GM19455 (cell line): ENCODE results near the gene SPATA31D4.
A peak's percentile ranks its signal among the peaks of the same experiment; 100 is the strongest.

Source experiments
- ATAC-seq: cut with Tn5 transposase; IDR thresholded peaks from one replicate; pipeline ENCODE4 v1.9.1; 2021; ENCODE audit not compliant: unreplicated experiment

Gene SPATA31D4

GRCh38 chr9:81964218-81965171 lies 36.3 kb downstream of the SPATA31D4 start:
- ATAC-seq = no peak

- ATAC-seq = no peak
Measured at GRCh38 chr9:81968026-81968425, 39.8 kb downstream of the SPATA31D4 start.

GRCh38 chr9:81969971-81970370 lies 41.7 kb downstream of the SPATA31D4 start:
- no peak for ATAC-seq

GRCh38 chr9:81971727-81972126 lies 43.5 kb downstream of the SPATA31D4 start:
- no peak for ATAC-seq

- ATAC-seq = no peak
Measured at GRCh38 chr9:81974764-81975163, 46.5 kb downstream of the SPATA31D4 start.

- no peak for ATAC-seq
Measured at GRCh38 chr9:81976351-81976750, 48.1 kb downstream of the SPATA31D4 start.

- ATAC-seq = peak; percentile 82
Measured at GRCh38 chr9:81979196-81979595, 51.0 kb downstream of the SPATA31D4 start.

DNA sequence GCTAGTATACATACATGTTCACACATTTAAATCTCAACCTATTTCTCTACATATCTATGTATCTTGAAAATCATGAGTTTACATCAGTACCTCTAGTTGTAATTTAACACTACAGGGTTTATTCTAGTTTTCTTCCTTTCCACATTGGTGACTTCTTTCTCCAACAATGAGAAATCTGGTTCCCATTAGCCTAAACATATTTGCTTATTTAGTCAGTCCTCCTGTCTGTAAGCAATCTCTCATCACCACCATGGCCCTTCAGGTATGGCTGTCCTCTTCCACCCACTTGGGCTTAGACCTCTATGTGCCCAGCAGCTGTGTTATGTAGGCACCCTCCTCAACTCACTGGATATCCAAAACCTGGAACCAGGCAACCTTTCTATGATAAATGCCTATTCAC lies 52.3 kb downstream of the SPATA31D4 start:
- ATAC-seq = no peak

DNA sequence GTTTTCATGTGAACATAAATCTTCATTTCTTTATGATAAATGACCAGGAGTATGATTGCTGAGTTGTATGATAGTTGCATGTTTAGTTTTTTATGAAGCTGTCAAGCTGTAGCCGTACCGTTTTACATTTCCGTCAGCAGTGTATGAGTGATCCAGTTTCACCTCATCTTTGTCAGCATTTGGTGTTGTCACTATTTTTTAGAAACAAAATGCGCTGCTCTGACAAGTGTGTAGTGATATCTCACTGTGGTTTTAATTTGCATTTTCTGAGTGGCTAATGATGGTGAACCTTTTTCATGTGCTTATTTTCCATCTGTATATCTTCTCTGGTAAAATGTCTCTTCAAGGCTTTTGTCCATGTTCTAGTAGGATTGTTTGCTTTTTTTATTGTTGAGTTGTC lies 53.7 kb downstream of the SPATA31D4 start:
- ATAC-seq = no peak
